HepG2 (cell line): ENCODE results near the gene PTTG1. TPM values are rescaled to one million over a fixed set of nuclear protein-coding genes. Genes with fewer than 3 reads are reported as not detected.

Experiments
- CBFB ChIP-seq: sonication (generic); formaldehyde crosslinking; IDR thresholded peaks from 2 replicates; pipeline ENCODE4 v1.4.0; 2020; ENCODE audit warnings: missing genetic modification reagents
- CBX2 ChIP-seq, 2 experiments: fragments of 200-600 bp in 1 of 2; sonication (generic); formaldehyde crosslinking in 1 of 2; IDR thresholded peaks; 2 replicates each; pipeline versions ENCODE4 v1.7.0 to v1.8.1; 2018 to 2022; ENCODE audit warnings: low read depth in 2 of 2, low read length in 1 of 2, mild to moderate bottlenecking in 1 of 2, missing genetic modification reagents in 1 of 2
- CEBPG ChIP-seq: IDR thresholded peaks from 2 replicates; pipeline ENCODE4 v1.6.1; 2016
- ELF4 ChIP-seq: sonication (generic); formaldehyde crosslinking; IDR thresholded peaks from 2 replicates; pipeline ENCODE4 v1.5.0; 2020; ENCODE audit warnings: missing genetic modification reagents, mild to moderate bottlenecking, moderate library complexity, borderline replicate concordance
- HNRNPK ChIP-seq: fragments of 200-400 bp; formaldehyde crosslinking; IDR thresholded peaks from 2 replicates; pipeline ENCODE4 v1.6.1; 2018; ENCODE audit warnings: low read length, low read depth, moderate library complexity, mild to moderate bottlenecking; ENCODE audit not compliant: poor library complexity, severe bottlenecking
- JDP2 ChIP-seq: sonication (generic); formaldehyde crosslinking; IDR thresholded peaks from 2 replicates; pipeline ENCODE4 v1.8.1; 2022; ENCODE audit warnings: missing genetic modification reagents, borderline replicate concordance
- KAT2B ChIP-seq: fragments of 150-350 bp; IDR thresholded peaks from 2 replicates; pipeline ENCODE4 v1.6.1; 2014; ENCODE audit warnings: low read depth, low read length, borderline replicate concordance
- KAT7 ChIP-seq: IDR thresholded peaks from 2 replicates; pipeline ENCODE4 v1.6.1; 2018; ENCODE audit warnings: borderline replicate concordance, missing compliant biosample characterization
- KMT2A ChIP-seq: sonication (generic); formaldehyde crosslinking; IDR thresholded peaks from 2 replicates; pipeline ENCODE4 v1.4.0; 2020; ENCODE audit warnings: missing genetic modification reagents
- NKX3-1 ChIP-seq: sonication (generic); formaldehyde crosslinking; IDR thresholded peaks from 2 replicates; pipeline ENCODE4 v1.5.0; 2020; ENCODE audit warnings: missing genetic modification reagents
- POLR2A ChIP-seq, 2 experiments: IDR thresholded peaks; 2 replicates each; pipeline ENCODE4 v1.6.1; 2011; ENCODE audit warnings: low read depth in 2 of 2, low read length in 2 of 2, mild to moderate bottlenecking in 1 of 2, moderate library complexity in 1 of 2; ENCODE audit not compliant: insufficient read depth in 1 of 2
- POLR2AphosphoS2 ChIP-seq: IDR thresholded peaks from 2 replicates; pipeline ENCODE4 v1.6.1; 2011; ENCODE audit warnings: low read depth, low read length, improper control_type of control experiment
- PPARG ChIP-seq: conservative IDR thresholded peaks from 2 replicates; pipeline ENCODE4 v1.6.1; 2016; ENCODE audit warnings: missing biosample characterization, missing genetic modification reagents
- PRPF4 ChIP-seq: fragments of 200-400 bp; formaldehyde crosslinking; IDR thresholded peaks from 2 replicates; pipeline ENCODE4 v1.6.1; 2016; ENCODE audit warnings: low read length, low read depth; ENCODE audit not compliant: poor library complexity, severe bottlenecking
- TAF15 ChIP-seq: fragments of 200-400 bp; formaldehyde crosslinking; IDR thresholded peaks from one replicate; pipeline ENCODE4 v1.6.1; 2018; ENCODE audit warnings: mild to moderate bottlenecking, low read depth, low read length; ENCODE audit not compliant: poor library complexity, severe bottlenecking
- TSC22D2 ChIP-seq: sonication (generic); formaldehyde crosslinking; IDR thresholded peaks from 2 replicates; pipeline ENCODE4 v1.5.1; 2020; ENCODE audit warnings: missing genetic modification reagents, mild to moderate bottlenecking, borderline replicate concordance
- ZFAT ChIP-seq: sonication (generic); formaldehyde crosslinking; conservative IDR thresholded peaks from 2 replicates; pipeline ENCODE4 v1.8.1; 2023; ENCODE audit warnings: missing genetic modification reagents, inconsistent platforms
- ZNF136 ChIP-seq: sonication (generic); formaldehyde crosslinking; IDR thresholded peaks from 2 replicates; pipeline ENCODE4 v1.8.1; 2022; ENCODE audit warnings: low read depth, mild to moderate bottlenecking, moderate library complexity, missing genetic modification reagents
- ZNF24 ChIP-seq: fragments of 450-650 bp; IDR thresholded peaks from 2 replicates; pipeline ENCODE4 v1.6.1; 2017; ENCODE audit warnings: antibody characterized with exemption, mild to moderate bottlenecking
- ZNF337 ChIP-seq: sonication (generic); formaldehyde crosslinking; IDR thresholded peaks from 2 replicates; pipeline ENCODE4 v1.5.1; 2020; ENCODE audit warnings: missing genetic modification reagents, low read depth, mild to moderate bottlenecking, borderline replicate concordance
- ZNF546 ChIP-seq: sonication (generic); formaldehyde crosslinking; conservative IDR thresholded peaks from 2 replicates; pipeline ENCODE4 v1.8.1; 2023; ENCODE audit warnings: mild to moderate bottlenecking, missing genetic modification reagents
- ZNF556 ChIP-seq: sonication (generic); formaldehyde crosslinking; IDR thresholded peaks from 2 replicates; pipeline ENCODE4 v1.4.0; 2020; ENCODE audit warnings: mild to moderate bottlenecking, missing genetic modification reagents, borderline replicate concordance
- ZNF773 ChIP-seq: sonication (generic); formaldehyde crosslinking; IDR thresholded peaks from 2 replicates; pipeline ENCODE4 v1.4.0; 2020; ENCODE audit warnings: missing genetic modification reagents, borderline replicate concordance
- ZNF788 ChIP-seq: sonication (generic); formaldehyde crosslinking; IDR thresholded peaks from 2 replicates; pipeline ENCODE4 v1.5.0; 2020; ENCODE audit warnings: mild to moderate bottlenecking, missing genetic modification reagents, borderline replicate concordance
- polyA plus RNA-seq, 8 experiments: library from polyadenylated mRNA; depleted of rRNA in 3 of 8; stranded (reverse) in 7 of 8; unstranded in 1 of 8; fragments of >200 nt; fragmentation: Illumina TruSeq in 4 of 8; extraction: Trizol in 4 of 8; gene quantifications; 2 replicates each; pipeline versions ENCODE4 v1.2.1 to v1.2.3, GENCODE V29; 2011 to 2016; ENCODE audit warnings: low read depth in 4 of 8, missing spikeins in 1 of 8, mixed read lengths in 1 of 8; ENCODE audit not compliant: insufficient read depth in 1 of 8
- total RNA-seq, 5 experiments: library from RNA; depleted of rRNA; stranded (reverse); fragments of >200 nt; fragmentation: Illumina TruSeq; extraction: Trizol; gene quantifications; 2 replicates each; pipeline ENCODE4 v1.2.3, GENCODE V29; 2016; ENCODE audit warnings: low read depth in 1 of 5
- TF ChIP-seq, protein P1 (sequence below): sonication (generic); formaldehyde crosslinking; IDR thresholded peaks from 2 replicates; pipeline ENCODE4 v1.4.0; 2020; ENCODE audit warnings: missing genetic modification reagents
- TF ChIP-seq, protein P2 (sequence below): IDR thresholded peaks from 2 replicates; pipeline ENCODE4 v1.6.1; 2016
- TF ChIP-seq, protein P3 (sequence below): IDR thresholded peaks from 2 replicates; pipeline ENCODE4 v1.6.1; 2016; ENCODE audit warnings: missing compliant biosample characterization, missing genetic modification reagents, borderline replicate concordance

Gene PTTG1
- total and polyA plus RNA-seq, 2 of the 13 experiments (the other 11 are each of a cell fraction or from before 2014, with no cell fraction given): 102 to 161 TPM

GRCh38 chr5:160467555-160468362 is 46.1 kb downstream of the PTTG1 start (continued):
- TF ChIP-seq ELF4 (CRISPR knock-in tag) (no peak), KMT2A (CRISPR knock-in tag) (peak; percentile 87), JDP2 (CRISPR knock-in tag) (no peak; the same call in 1 of the 2 replicates), ZNF788 (CRISPR knock-in tag) (peak; percentile 45; the same call in 1 of the 2 replicates), TAF15 (peak; percentile 65), ZNF24 (no peak), POLR2AphosphoS2 (no peak), PRPF4 (no peak), KAT2B (no peak), ZNF136 (no peak), ZNF546 (peak; percentile 82; the same call in 1 of the 2 replicates), ZNF337 (CRISPR knock-in tag) (peak; percentile 63; the same call in 1 of the 2 replicates), NKX3-1 (peak; percentile 84), CBFB (CRISPR knock-in tag) (peak; percentile 92), HNRNPK (no peak), TSC22D2 (0 out of 2 replicates have a peak, but pooled peaks have one; percentile 6), POLR2A (IDR thresholded peaks at IDR 0.05; ENCODE audit: insufficient read depth in 1 of 2, low read depth in 2 of 2, low read length in 2 of 2) (peak; percentile 78 to 89), PPARG (CRISPR knock-in tag) (peak; percentile 68), KAT7 (CRISPR knock-in tag) (peak; percentile 67), ZFAT (CRISPR knock-in tag) (no peak), CEBPG (CRISPR knock-in tag) (peak; percentile 52), ZNF773 (CRISPR knock-in tag) (peak; percentile 90; the same call in 1 of the 2 replicates), ZNF556 (CRISPR knock-in tag) (peak; percentile 23; the same call in 1 of the 2 replicates), CBX2 (IDR thresholded peaks at IDR 0.05; ENCODE audit: low read depth, low read length) (no peak), CBX2 (CRISPR knock-in tag; IDR thresholded peaks at IDR 0.05; ENCODE audit: low read depth) (no peak; the same call in 1 of the 2 replicates)
- TF ChIP-seq, protein P1, sequence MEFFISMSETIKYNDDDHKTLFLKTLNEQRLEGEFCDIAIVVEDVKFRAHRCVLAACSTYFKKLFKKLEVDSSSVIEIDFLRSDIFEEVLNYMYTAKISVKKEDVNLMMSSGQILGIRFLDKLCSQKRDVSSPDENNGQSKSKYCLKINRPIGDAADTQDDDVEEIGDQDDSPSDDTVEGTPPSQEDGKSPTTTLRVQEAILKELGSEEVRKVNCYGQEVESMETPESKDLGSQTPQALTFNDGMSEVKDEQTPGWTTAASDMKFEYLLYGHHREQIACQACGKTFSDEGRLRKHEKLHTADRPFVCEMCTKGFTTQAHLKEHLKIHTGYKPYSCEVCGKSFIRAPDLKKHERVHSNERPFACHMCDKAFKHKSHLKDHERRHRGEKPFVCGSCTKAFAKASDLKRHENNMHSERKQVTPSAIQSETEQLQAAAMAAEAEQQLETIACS (CRISPR knock-in tag): 0 out of 2 replicates have a peak, but pooled peaks have one; percentile 12
- TF ChIP-seq, protein P2, sequence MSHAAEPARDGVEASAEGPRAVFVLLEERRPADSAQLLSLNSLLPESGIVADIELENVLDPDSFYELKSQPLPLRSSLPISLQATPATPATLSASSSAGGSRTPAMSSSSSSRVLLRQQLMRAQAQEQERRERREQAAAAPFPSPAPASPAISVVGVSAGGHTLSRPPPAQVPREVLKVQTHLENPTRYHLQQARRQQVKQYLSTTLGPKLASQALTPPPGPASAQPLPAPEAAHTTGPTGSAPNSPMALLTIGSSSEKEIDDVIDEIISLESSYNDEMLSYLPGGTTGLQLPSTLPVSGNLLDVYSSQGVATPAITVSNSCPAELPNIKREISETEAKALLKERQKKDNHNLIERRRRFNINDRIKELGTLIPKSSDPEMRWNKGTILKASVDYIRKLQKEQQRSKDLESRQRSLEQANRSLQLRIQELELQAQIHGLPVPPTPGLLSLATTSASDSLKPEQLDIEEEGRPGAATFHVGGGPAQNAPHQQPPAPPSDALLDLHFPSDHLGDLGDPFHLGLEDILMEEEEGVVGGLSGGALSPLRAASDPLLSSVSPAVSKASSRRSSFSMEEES (CRISPR knock-in tag): peak; percentile 81
- TF ChIP-seq, protein P3, sequence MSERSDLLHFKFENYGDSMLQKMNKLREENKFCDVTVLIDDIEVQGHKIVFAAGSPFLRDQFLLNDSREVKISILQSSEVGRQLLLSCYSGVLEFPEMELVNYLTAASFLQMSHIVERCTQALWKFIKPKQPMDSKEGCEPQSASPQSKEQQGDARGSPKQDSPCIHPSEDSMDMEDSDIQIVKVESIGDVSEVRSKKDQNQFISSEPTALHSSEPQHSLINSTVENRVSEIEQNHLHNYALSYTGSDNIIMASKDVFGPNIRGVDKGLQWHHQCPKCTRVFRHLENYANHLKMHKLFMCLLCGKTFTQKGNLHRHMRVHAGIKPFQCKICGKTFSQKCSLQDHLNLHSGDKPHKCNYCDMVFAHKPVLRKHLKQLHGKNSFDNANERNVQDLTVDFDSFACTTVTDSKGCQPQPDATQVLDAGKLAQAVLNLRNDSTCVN: peak; percentile 98
